AG09319 (cell line): ENCODE measurements around the gene ZNF212.
"Not testable (repeated sequence)": the region's sequence is repeated elsewhere in the genome, so short reads cannot be mapped to it uniquely, and the experiment has no call there.

Experiments
- DNase-seq: peaks from one replicate; pipeline ENCODE4 v3.0.0-alpha.2; 2010; ENCODE audit warnings: low read depth; ENCODE audit errors: extremely low read depth
- TF ChIP-seq, protein P1 (sequence below): IDR thresholded peaks from 2 replicates; pipeline ENCODE4 v1.5.1; 2011; ENCODE audit warnings: low read depth, mild to moderate bottlenecking, inconsistent platforms, low read length, moderate library complexity

The ZNF212 gene

DNA sequence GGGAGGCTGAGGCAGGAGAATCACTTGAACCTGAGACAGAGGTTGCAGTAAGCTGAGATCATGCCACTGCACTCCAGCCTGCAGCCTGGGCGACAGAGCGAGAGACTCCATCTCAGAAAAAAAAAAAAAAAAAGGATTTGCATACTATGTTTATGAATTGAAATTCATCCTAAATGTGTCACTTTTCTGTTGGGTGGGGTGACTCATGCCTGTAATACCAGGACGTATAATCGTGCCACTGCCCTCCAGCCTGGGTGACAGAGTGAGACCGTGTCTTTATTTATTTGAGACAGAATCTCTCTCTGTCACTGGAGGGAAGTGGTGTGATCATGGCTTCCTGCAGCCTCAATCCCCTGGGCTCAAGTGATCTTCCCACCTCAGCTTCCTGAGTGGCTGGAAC, 5.8 kb downstream of the ZNF212 start:
- no peak for DNase-seq
- TF ChIP-seq, protein P1, sequence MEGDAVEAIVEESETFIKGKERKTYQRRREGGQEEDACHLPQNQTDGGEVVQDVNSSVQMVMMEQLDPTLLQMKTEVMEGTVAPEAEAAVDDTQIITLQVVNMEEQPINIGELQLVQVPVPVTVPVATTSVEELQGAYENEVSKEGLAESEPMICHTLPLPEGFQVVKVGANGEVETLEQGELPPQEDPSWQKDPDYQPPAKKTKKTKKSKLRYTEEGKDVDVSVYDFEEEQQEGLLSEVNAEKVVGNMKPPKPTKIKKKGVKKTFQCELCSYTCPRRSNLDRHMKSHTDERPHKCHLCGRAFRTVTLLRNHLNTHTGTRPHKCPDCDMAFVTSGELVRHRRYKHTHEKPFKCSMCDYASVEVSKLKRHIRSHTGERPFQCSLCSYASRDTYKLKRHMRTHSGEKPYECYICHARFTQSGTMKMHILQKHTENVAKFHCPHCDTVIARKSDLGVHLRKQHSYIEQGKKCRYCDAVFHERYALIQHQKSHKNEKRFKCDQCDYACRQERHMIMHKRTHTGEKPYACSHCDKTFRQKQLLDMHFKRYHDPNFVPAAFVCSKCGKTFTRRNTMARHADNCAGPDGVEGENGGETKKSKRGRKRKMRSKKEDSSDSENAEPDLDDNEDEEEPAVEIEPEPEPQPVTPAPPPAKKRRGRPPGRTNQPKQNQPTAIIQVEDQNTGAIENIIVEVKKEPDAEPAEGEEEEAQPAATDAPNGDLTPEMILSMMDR: no peak

DNA sequence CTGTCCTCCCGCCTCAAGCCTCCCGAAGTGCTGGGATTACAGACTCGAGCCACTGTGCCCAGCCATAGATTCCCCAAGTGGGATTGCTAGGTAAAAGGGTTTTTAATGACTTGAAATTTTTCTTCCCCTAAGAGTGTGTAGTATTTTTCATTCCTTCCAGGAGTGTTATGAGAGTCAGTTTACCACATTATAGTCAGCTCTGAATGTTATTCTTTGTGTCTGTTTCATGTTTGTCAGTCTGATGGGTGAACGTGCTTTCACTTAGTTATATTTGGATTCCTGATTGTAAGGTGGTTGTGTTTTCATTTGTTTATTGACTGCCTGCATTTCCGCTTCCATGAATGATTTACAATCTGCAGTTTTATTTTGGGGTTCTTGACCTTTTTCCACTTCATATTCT, 6.3 kb downstream of the ZNF212 start:
- no peak for DNase-seq
- TF ChIP-seq, protein P1: no peak

DNA sequence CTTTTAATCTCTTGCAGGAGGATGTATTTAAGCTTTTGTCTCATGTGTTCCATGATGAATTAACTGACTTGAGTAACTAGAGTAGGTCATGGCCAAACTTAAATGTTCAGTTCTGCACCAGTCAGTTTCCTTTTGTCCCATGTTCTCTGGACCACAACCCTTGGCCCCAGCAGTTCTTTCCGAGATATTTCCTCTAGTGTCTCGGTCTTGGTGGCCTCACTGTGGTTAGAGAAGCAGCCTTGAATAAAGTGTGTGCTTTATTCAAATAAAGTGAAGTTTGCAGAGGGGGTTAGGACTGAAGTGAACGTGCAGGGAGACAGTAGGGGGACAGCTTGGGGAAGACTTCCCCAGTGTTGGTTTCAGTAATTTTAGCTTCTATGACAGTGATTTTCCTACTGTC, 9.3 kb downstream of the ZNF212 start:
- TF ChIP-seq, protein P1: no peak
- DNase-seq: no peak

DNA sequence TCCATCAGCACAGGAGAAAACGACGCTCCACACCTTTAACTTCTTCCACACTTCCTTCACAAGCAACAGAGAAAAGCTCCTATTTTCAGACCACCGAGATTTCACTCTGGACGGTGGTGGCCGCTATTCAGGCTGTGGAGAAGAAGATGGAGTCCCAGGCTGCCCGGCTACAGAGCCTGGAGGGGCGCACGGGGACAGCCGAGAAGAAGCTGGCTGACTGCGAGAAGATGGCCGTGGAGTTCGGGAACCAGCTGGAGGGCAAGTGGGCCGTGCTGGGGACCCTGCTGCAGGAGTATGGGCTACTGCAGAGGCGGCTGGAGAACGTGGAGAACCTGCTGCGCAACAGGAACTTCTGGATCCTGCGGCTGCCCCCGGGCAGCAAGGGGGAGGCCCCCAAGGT, 10.7 kb downstream of the ZNF212 start:
- DNase-seq: not testable (repeated sequence)

DNA sequence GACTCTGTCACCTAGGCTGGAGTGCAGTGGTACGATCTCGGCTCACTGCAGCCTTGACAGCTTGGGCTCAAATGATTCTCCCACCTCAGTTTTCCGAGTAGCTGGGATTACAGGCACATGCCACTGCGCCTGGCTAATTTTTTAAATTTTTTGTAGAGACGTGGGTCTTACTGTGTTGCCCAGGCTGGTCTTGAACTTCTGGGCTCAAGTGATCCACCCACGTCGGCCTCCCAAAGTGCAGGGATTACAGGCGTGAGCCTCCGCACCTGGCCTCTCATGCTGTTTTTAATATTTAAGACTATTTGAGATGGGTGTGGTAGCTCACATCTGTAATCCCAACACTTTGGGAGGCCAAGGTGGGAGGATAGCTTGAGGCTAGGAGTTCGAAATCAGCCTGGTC, 12.1 kb downstream of the ZNF212 start:
- not testable (repeated sequence) for DNase-seq

DNA sequence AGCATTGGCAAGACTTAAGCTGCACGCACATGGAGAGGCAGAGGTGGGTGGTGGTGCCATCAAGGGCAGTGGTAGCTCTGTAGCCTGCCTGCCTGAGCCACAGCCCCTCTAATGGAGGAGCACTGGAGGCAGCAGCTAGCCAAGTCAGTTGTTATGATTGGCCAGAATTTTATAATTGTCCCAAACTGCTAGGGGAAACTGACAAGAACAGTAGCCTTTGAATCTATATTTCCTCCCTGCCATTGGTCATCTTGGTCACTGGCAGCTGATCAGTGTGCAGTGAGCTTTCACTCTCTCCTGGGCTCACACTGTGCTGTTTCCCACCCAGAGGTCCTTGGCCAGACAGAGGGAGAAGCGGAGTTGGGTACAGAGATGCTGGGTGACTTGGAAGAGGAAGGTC, 12.9 kb downstream of the ZNF212 start:
- TF ChIP-seq, protein P1: no peak
- DNase-seq: no peak

DNA sequence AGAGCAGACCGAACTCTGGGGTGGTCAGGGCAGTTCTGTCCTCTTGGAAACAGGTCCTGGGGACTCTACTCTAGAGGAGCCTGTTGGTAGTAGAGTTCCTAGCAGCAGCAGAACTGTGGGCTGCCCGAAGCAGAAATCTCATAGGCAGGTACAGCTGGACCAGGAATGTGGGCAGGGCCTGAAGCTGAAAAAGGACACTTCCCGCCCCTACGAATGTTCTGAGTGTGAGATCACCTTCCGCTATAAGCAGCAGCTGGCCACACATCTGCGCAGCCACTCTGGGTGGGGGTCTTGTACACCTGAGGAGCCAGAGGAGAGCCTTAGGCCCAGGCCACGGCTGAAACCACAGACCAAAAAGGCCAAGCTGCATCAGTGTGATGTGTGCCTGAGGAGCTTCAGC, 14.2 kb downstream of the ZNF212 start:
- no peak for DNase-seq
- TF ChIP-seq, protein P1: no peak

DNA sequence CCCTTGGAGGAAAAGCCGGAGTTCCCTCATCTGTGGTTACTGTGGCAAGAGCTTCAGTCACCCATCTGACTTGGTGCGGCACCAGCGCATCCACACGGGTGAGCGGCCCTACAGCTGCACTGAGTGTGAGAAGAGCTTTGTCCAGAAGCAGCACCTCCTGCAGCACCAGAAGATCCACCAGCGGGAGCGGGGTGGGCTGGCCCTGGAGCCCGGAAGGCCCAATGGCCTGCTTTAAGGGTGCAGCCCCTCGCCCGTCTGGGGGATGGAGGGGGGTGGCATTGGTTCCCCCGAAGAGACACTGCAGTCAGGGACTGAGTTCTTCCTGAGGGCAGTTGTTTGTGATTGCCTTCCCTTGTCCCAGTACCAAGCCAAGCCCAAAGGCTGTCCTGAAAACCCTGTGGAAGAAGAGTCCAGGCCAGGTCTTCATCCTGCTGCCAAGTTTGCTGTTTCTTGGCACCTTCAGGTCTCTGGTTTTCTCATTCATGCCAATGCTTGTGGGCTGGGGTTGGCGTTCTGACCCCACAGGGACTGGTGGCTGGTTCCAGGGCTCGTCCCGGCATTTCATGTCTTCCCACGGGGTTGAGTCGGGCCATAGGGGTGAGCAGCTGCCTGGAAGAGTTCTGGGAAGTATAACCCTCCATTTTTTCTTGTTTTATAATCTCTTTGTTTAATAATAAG, 14.9 kb downstream of the ZNF212 start:
- TF ChIP-seq, protein P1: no peak

More for the DNA sequence above, 14.9 kb downstream of the ZNF212 start:
- no peak for DNase-seq
